Urinary bladder (tissue), 4 donors: ENCODE data around the gene ZNF180. TPM values are rescaled to one million over a fixed set of nuclear protein-coding genes. Genes with fewer than 3 reads are reported as not detected.
A peak's percentile ranks its signal among the peaks of the same experiment; 100 is the strongest.
"Not testable (repeated sequence)": the region's sequence is repeated elsewhere in the genome, so short reads cannot be mapped to it uniquely, and the experiment has no call there.

ENCODE experiments used
- DNase-seq: peaks from one replicate; pipeline ENCODE4 v3.0.0-alpha.2; 2015; ENCODE audit errors: extremely low spot score
- H3K27ac ChIP-seq: one replicate; pipeline ENCODE4 v1.5.1; 2013; ENCODE audit warnings: low read depth, mild to moderate bottlenecking, moderate library complexity
- H3K36me3 ChIP-seq: one replicate; pipeline ENCODE4 v1.6.1; 2013; ENCODE audit warnings: mild to moderate bottlenecking, moderate library complexity; ENCODE audit not compliant: insufficient read depth
- H3K4me1 ChIP-seq: one replicate; pipeline ENCODE4 v1.6.1; 2013; ENCODE audit warnings: mild to moderate bottlenecking, moderate library complexity; ENCODE audit not compliant: insufficient read depth
- H3K4me3 ChIP-seq: one replicate; pipeline ENCODE4 v1.5.1; 2013; ENCODE audit warnings: low read depth, low read length
- WGBS: extraction: QIAGEN DNeasy Blood & Tissue Kit; methylation state at CpG from one replicate; pipeline ENCODE4 v1.1.7; 2013; 5-methylcytosine and 5-hydroxymethylcytosine counted together
- polyA plus RNA-seq: library from polyadenylated mRNA; stranded (reverse); fragments of 200-250 nt; gene quantifications from one replicate; pipeline ENCODE4 v1.2.3, GENCODE V29; 2013
- total RNA-seq: library from RNA; depleted of rRNA; stranded (reverse); fragments of >200 nt; gene quantifications from one replicate; pipeline ENCODE4 v1.2.3, GENCODE V29; 2014
- donor health status: healthy with polysubstance abuse.
- donor health status: healthy.

ZNF180 gene
- total and polyA plus RNA-seq, 2 donors, result 7.2 to 23.7 TPM

DNA sequence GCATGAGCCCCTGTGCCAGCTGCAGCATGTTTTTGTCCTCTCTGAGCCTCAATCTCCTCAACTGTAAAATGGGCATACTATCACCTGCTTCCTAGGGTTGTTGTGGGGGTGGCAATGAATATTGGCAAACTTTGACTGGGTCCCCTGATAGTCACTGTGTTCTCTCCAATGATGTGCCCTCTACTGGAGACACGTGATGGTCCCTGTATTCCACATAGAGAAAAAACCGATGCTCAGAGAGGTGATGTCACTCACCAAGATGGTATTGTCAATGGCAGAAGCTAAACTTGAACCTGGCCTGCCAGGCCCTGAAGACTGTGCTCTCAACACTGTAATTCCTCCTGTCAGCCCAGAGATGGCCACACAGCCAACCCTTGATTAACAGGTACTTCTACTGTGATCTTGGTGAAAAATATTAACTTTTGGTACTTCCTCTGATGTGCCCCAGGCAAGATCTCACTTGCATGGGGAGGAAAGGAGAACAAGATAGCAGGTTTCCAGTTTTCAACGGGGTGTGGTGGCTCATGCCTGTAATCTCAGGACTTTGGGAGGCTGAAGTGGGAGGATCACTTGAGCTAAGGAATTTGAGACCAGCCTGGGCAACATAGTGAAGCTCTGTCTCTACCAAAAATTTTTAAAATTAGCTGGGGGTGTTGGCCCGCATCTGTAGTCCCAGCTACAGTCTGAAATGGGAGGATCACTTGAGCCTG, 25.6 kb upstream of the ZNF180 start:
- H3K36me3 ChIP-seq, result no peaks in the 10 kb centered on the region
- no peak for DNase-seq
- WGBS, result 23% methylated on average over 4 of the region's 4 CpGs
- no peaks in the 10 kb centered on the region for H3K4me1 ChIP-seq
- no peak overlapping the region for H3K4me3 ChIP-seq
- H3K27ac ChIP-seq, result no peak overlapping the region

DNA sequence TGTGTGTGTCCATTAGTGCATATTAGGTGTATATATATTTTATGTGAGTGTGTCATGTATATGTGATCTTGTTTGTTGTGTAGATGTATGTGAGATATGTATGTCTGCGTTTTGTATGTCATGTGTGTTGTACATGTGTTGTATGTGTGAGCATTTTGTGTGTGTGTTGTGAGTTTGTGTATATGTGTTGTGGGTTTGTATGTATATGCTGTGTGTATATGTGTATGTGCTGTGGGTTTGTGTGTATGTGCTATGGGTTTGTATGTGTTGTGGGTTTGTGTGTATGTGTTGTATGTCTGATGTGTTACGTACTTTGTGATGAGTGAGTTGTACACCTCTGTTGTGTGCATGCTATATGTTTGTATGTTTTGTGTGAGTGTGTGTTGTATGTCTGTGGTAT, 21.0 kb upstream of the ZNF180 start:
- Histone ChIP-seq H3K27ac (no peak overlapping the region), H3K4me1 (no peaks in the 10 kb centered on the region), H3K4me3 (no peak overlapping the region), H3K36me3 (no peaks in the 10 kb centered on the region)
- 90% methylated on average over 2 of the region's 2 CpGs for WGBS
- DNase-seq, result no peak

DNA sequence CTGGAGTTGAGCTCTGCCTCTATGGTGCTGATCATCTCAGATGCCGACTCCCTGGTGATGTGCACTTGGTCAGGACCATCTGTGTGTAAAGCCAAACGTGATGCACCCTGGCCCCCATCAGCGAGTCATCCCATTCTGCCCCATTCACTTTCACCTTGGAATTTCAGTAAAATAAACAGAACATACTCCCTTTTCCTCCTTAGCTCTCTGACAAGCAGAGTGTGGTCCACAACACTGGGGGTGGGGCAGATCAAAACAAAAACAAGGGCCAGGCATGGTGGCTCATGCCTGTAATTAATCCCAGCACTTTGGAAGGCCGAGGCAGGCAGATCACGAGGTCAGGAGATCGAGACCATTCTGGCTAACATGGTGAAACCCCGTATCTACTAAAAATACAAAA, 16.8 kb upstream of the ZNF180 start:
- Histone ChIP-seq H3K4me3 (no peak overlapping the region), H3K36me3 (no peaks in the 10 kb centered on the region)

DNA sequence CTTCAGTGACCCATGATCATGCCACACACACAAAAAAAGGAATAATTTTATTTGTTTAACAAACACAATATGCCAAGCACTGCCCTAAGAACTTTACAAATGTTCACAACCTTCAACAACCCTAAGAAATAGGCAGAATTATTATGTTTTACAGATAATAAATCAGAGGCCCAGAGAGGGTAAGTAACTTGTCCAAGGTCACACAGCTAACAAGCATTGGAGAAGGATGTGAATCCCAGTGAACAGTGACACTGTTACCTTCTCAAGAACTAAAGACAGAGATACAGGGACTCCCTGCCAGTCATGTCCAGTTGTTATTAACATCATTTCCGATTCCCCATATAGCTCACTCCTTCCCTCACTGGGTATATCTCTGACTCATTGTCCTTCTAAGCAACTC, 15.6 kb upstream of the ZNF180 start:
- no peaks in the 10 kb centered on the region for H3K36me3 ChIP-seq
- H3K27ac ChIP-seq, result no peak overlapping the region
- no peaks in the 10 kb centered on the region for H3K4me1 ChIP-seq
- H3K4me3 ChIP-seq, result no peak overlapping the region
- DNase-seq, result no peak
- WGBS, result 93% methylated on average over 1 of the region's 1 CpG

More for the DNA sequence above, 16.8 kb upstream of the ZNF180 start:
- Histone ChIP-seq H3K4me1 (no peaks in the 10 kb centered on the region), H3K27ac (no peak overlapping the region)
- 65% methylated on average over 7 of the region's 7 CpGs for WGBS
- no peak for DNase-seq

DNA sequence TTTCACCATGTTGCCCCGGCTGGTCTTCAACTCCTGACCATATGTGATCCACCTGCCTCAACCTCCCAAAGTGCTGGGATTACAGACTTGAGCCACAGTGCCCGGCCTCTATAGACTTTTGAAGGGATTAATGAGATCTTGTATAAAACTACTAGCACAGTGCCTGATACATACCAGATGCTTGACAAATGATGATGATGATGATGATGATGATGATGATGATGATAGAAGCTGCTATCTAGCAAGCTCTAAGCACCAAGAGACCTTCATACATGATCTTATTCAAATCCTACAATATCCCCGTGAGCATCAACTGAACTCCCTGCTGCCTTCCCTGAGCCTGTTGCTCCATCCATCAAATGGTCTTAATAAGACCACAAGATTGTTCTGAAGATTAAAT, 14.7 kb upstream of the ZNF180 start:
- DNase-seq, result no peak
- Histone ChIP-seq H3K4me3 (no peak overlapping the region), H3K27ac (no peak overlapping the region), H3K36me3 (no peaks in the 10 kb centered on the region), H3K4me1 (no peaks in the 10 kb centered on the region)
- WGBS, result 78% methylated on average over 3 of the region's 3 CpGs

DNA sequence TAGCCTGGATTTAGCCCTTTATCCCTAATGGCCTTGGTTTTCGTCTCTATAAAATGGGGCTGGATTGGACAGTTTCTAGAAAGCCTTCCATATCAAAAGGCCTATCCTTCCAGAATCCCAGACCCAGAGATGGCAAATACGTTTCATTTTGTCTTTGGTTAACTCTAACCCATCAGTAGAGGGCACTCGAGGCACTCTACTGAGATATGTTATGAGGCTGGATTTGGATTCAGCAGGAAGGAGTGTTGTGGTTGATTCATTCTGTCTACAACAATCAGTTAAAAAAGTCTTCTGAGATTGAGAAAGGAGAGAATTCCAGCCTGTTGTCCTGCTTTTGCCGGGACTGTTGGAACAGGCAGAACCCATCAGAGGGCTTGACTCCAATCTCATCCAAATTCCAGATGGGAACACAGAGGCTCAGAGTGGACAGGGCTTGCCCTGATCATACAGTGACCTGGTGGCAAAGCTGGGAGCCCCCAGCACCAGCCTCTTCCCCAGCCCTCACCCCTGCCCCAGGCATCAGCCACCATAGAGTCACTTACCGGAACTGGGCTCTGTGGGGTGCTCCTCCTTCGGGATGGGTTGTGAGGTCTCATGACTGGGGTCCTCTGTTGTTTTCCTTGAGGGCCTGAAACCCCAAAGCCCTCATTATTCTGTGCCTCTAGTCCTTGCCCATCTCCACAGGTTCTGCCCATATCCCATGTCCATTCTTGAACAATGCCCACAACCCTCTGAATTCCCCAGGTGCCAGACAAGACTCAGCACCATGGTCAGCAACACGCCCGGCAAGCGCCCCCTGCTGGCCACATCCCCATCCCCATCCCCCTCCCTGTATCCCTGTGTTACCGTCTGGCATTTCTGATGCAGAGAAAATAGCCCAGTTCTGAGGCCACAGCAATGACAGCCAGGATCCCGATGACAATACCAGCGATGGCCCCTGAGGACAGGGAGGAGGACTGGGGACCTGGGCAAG, 12.3 kb upstream of the ZNF180 start:
- Histone ChIP-seq H3K36me3 (no peaks in the 10 kb centered on the region), H3K4me3 (no peak overlapping the region), H3K27ac (no peak overlapping the region), H3K4me1 (no peaks in the 10 kb centered on the region)
- 33% methylated on average over 12 of the region's 12 CpGs for WGBS
- DNase-seq, result no peak

DNA sequence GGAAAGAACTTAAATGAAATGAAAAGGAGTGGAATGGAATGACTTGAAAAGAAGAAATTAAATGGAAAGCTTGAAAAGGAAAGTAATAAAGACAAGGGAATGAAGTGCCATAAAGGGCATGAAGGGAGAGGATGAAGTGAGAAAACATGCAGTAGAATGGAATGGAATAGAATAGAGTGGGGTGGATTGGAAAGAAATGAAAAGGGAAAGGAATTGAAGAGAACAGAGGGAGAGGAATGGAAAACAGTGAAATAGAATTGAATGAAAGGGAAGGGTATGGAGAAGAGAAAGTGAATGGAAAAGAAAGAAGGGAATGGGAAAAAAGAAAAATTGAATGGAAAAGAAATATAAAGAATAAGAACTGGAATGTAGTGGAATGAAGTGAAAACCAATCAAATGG, 9.2 kb upstream of the ZNF180 start:
- Histone ChIP-seq H3K4me3 (no peak overlapping the region), H3K36me3 (no peaks in the 10 kb centered on the region), H3K27ac (no peak overlapping the region), H3K4me1 (no peaks in the 10 kb centered on the region)
- DNase-seq, result no peak

DNA sequence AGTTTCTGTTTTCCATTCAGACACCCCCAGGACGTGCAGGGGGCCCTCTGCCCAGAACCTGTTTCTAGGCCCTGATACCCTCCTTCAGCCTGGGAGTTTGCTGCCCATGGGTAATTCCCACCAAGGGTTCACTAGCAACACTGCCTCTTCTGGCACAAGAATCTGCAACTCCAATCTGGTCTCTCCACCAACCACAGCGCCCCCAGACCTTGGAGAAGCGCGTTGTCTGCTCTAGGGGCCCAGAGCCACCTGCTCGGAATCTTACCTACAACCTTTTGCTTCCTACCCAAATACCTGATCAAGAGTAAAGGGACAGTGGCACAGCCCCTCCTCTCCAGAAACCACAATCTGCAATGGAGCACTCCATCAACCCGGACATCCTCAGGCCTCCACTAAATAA, 763 bp downstream of the ZNF180 start:
- DNase-seq, result no peak
- Histone ChIP-seq H3K4me1 (no peaks in the 10 kb centered on the region), H3K36me3 (peaks cover 10% of the 10 kb centered on the region), H3K4me3 (peak overlapping the region; percentile 88), H3K27ac (no peak overlapping the region)
- WGBS, result 11% methylated on average over 6 of the region's 6 CpGs

DNA sequence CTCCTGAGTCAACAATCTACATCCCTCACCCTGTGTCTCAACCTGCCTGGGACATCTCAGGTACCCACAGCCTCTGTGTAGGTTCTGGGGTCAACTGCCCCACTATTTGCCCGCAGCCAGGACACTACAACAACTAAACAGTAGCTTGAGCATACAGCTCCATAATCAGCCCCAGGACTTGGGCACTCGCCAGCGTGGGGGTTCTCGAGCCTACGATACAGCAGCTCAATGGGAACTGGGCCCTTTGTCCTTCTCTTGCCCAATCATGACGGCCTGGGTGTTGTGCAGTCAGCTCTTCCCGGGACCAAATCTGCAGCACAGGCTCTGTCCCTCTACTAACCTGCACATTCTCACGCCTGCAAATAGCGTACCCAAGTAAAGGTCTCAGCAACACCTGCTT, 1.3 kb downstream of the ZNF180 start:
- WGBS, result 97% methylated on average over 9 of the region's 9 CpGs
- no peak overlapping the region for H3K27ac ChIP-seq
- no peak for DNase-seq
- no peak overlapping the region for H3K4me3 ChIP-seq
- no peaks in the 10 kb centered on the region for H3K4me1 ChIP-seq
- H3K36me3 ChIP-seq, result peaks cover 12% of the 10 kb centered on the region

DNA sequence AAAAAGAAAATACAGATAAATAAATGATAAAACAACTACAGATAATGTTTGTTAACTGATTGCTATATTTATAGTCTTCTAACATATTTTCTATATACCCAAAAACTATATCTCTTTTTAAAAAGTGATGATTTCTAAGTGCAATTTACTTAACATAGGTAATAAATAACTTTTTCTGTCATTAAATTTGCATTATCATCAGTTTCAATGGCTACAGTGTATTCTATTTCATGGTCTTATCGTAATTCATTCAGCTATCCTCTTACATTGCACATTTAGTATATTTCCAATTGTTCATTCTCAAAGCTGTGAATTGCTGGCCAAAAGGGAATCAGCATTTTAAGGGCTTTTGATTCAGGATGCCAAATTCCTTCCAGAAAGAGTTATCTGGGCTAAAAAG, 3.6 kb downstream of the ZNF180 start:
- H3K4me1 ChIP-seq, result no peaks in the 10 kb centered on the region
- H3K27ac ChIP-seq, result no peak overlapping the region
- no peak overlapping the region for H3K4me3 ChIP-seq
- no peak for DNase-seq
- H3K36me3 ChIP-seq, result peaks cover 24% of the 10 kb centered on the region
- 99% methylated on average over 1 of the region's 1 CpG for WGBS

DNA sequence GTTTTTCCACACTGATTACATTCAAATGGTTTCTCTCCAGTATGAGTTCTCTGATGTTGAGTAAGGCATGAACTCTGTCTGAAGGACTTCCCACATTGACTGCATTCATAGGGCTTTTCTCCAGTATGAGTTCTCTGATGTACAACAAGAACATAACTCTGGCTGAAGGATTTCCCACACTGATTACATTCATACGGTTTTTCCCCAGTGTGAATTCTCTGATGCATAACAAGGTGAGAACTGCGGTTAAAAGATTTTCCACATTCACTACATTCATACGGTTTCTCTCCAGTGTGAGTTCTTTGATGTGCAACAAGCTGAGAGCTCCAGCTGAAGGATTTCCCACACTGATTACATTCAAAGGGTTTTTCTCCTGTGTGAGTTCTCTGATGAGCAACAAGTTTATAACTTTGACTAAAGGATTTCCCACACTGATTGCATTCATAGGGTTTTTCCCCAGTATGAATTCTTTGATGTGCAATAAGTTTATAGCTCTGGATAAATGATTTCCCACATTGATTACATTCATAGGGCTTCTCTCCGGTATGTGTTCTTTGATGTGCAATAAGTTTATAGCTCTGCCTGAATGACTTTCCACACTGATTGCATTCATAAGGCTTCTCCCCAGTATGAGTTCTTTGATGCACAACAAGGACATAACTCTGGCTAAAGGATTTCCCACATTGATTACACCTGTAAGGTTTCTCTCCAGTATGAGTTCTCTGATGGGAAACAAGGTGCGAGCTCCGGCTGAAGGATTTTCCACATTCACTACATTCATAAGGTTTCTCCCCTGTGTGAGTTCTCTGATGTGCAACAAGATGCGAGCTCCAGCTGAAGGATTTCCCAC, 23.5 kb downstream of the ZNF180 start:
- Histone ChIP-seq H3K4me1 (no peaks in the 10 kb centered on the region), H3K4me3 (no peak overlapping the region), H3K36me3 (peaks cover 27% of the 10 kb centered on the region), H3K27ac (no peak overlapping the region)
- 98% methylated on average over 7 of the region's 7 CpGs for WGBS
- no peak for DNase-seq

DNA sequence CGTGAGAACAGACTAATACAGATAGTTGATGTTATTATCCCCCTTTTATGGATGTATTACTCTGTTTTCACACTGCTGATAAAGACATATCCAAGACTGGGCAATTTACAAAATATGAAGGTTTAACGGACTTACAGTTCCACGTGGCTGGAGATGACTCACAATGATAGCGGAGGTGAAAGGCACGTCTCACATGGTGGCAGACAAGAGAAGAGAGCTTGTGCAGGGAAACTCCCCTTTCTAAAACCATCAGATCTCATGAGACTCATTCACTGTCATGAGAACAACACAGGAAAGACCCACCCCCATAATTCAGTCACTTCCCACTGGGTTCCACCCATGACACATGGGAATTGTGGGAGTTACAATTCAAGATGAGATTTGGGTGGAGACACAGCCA, 31.6 kb downstream of the ZNF180 start:
- not testable (repeated sequence) for H3K36me3 ChIP-seq, H3K4me3 ChIP-seq, H3K4me1 ChIP-seq, DNase-seq, H3K27ac ChIP-seq
- 75% methylated on average over 5 of the region's 5 CpGs for WGBS

DNA sequence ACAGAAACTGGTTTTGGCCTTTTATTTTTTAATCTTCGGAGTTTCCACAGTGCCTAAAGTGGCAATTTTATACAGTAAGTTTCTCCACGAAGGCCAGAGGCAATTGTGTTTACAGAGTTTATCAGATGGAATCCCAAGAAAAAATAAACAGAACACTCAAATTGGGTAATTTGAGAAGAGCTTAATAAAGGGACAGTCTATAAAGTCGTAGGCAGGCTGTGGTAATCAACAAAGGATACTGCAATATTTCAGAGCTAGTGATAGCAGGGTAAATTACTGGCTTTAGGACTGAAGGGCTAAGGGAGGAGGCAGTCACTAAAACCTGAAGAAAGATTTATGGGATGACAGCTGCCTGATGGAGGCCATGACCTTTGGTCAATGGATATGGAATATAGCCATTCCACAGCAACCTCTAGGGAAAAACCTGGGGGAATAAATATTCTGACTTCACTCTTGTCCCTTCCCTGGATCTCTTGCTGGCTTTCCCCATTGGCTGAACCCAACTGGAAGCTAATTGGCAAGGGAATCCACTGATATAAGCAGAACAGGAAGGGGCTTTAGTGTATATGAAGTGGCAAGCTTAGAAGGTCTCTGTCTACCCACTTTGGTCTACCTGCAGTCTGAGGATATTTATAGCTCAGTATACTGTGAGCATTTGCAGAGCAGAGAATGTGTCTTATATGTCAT, 37.6 kb downstream of the ZNF180 start:
- H3K4me3 ChIP-seq, DNase-seq, H3K27ac ChIP-seq, H3K36me3 ChIP-seq, H3K4me1 ChIP-seq: not testable (repeated sequence)
- WGBS, result 44% methylated on average over 3 of the region's 3 CpGs
